ENCODE measurements around the gene MN1.

DNA sequence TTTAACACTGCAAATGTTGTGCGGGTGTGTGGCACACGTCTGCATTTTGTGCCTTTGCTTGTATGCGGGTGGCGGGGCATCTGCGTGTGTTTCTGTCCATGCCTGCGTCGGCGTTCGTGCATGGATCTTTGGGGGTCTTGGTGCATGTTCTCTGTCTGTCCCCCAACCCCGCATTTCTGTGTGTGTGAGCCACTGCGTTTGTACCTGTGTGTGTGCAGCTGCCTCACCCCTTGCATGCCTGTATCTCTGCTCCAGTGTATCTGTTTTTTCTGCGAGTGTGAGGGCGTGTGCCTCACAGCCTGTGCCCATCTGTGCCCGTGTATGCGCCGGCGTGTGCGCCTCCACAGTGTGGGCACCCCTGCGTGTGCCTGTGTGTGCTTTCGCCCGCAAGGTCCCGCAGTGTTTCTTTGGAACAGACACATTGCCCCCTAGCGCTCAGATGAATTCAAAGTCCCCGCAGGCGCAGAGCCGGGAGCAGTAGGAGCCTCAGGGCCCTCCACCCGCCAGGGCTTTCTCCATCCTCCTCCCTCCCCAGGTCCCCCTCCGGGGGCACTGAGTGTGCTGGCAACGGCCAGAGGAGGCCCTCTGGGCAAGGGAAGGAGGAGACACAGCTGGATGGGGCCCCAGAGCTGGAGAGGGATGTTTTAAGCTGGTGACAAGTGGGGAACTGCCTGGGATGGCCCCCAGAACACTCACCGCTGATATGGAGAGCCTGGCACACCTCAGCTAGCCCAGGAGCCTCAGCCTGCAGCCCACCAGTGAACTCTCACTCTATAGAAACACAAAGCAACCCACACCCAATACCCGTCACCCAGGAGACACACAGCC lies 3.1 kb upstream of the MN1 start:
- TF ChIP-seq EZH2 (IDR thresholded peaks at IDR 0.05), result no peak
- no peak for TF ChIP-seq POLR2AphosphoS5 (IDR thresholded peaks at IDR 0.05; ENCODE audit: borderline replicate concordance, low read depth, low read length)
